Stomach smooth muscle (tissue), 2 donors: ENCODE results near the gene HOXD3.

Experiments
- H3K27ac ChIP-seq: one replicate; pipeline ENCODE4 v1.7.0; 2013; ENCODE audit warnings: mild to moderate bottlenecking, low read length, inconsistent platforms
- H3K27me3 ChIP-seq, 2 donors: one replicate each; pipeline ENCODE4 v1.7.0; 2013; ENCODE audit warnings: low read length in 2 of 2; ENCODE audit not compliant: insufficient read depth in 2 of 2, control insufficient read depth in 1 of 2
- H3K36me3 ChIP-seq, 2 donors: one replicate each; pipeline ENCODE4 v1.7.0; 2013; ENCODE audit warnings: low read length in 2 of 2; ENCODE audit not compliant: control insufficient read depth in 2 of 2, insufficient read depth in 2 of 2
- H3K4me1 ChIP-seq: one replicate; pipeline ENCODE4 v1.7.0; 2013; ENCODE audit warnings: low read length; ENCODE audit not compliant: control insufficient read depth, insufficient read depth
- H3K4me3 ChIP-seq, 2 donors: one replicate each; pipeline ENCODE4 v1.7.0; 2013; ENCODE audit warnings: low read length in 2 of 2
- H3K9ac ChIP-seq, 2 donors: one replicate each; pipeline ENCODE4 v1.7.0; 2013; ENCODE audit warnings: low read length in 2 of 2, mild to moderate bottlenecking in 1 of 2
- H3K9me3 ChIP-seq, 2 donors: one replicate each; pipeline ENCODE4 v1.7.0; 2013; ENCODE audit warnings: low read length in 2 of 2; ENCODE audit not compliant: control insufficient read depth in 2 of 2
- donor health status: healthy.
- donor health status: Pancreatic carcinoma.

Gene HOXD3

DNA sequence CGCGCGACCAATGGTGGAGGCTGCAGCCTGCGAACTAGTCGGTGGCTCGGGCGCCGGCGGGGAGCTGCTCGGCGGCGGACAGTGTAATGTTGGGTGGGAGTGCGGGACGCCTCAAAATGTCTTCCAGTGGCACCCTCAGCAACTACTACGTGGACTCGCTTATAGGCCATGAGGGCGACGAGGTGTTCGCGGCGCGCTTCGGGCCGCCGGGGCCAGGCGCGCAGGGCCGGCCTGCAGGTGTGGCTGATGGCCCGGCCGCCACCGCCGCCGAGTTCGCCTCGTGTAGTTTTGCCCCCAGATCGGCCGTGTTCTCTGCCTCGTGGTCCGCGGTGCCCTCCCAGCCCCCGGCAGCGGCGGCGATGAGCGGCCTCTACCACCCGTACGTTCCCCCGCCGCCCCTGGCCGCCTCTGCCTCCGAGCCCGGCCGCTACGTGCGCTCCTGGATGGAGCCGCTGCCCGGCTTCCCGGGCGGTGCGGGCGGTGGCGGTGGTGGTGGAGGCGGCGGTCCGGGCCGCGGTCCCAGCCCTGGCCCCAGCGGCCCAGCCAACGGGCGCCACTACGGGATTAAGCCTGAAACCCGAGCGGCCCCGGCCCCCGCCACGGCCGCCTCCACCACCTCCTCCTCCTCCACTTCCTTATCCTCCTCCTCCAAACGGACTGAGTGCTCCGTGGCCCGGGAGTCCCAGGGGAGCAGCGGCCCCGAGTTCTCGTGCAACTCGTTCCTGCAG, 34.3 kb upstream of the HOXD3 start, which contains the start of gene HOXD9:
TSS of gene HOXD9 (plus strand) at position 37 of the 728 bp plus-strand sequence. CDS start at position 87, 50 bp downstream.
- Histone ChIP-seq H3K36me3 (no peaks in the 10 kb centered on the region), H3K27ac (no peak within 1 kb of the TSS), H3K27me3 (peaks cover 71 to 95% of the 10 kb centered on the region in 2 donors), H3K4me3 (peak within 1 kb of the TSS; percentile 21 to 67), H3K9ac (no peak within 1 kb of the TSS), H3K4me1 (peaks cover 14% of the 10 kb centered on the region), H3K9me3 (peaks cover 0 to 4% of the 10 kb centered on the region in 2 donors)

- Histone ChIP-seq H3K36me3 (no peaks in the 10 kb centered on the region), H3K27me3 (peaks cover 71 to 95% of the 10 kb centered on the region in 2 donors), H3K27ac (no peak overlapping the region), H3K9me3 (peaks cover 0 to 4% of the 10 kb centered on the region in 2 donors), H3K4me1 (peaks cover 14% of the 10 kb centered on the region), H3K4me3 (peak overlapping the region; percentile 10 to 67), H3K9ac (no peak overlapping the region)
Measured at GRCh38 chr2:176123411-176124109, 33.5 kb upstream of the HOXD3 start.

- Histone ChIP-seq H3K36me3 (no peaks in the 10 kb centered on the region), H3K9ac (no peak overlapping the region), H3K4me3 (peak overlapping the region in 1 of 2 donors; percentile 22), H3K27me3 (peaks cover 72 to 96% of the 10 kb centered on the region in 2 donors), H3K27ac (no peak overlapping the region), H3K9me3 (peaks cover 0 to 4% of the 10 kb centered on the region in 2 donors), H3K4me1 (peaks cover 19% of the 10 kb centered on the region)
Measured at GRCh38 chr2:176124110-176124946, 32.8 kb upstream of the HOXD3 start.

DNA sequence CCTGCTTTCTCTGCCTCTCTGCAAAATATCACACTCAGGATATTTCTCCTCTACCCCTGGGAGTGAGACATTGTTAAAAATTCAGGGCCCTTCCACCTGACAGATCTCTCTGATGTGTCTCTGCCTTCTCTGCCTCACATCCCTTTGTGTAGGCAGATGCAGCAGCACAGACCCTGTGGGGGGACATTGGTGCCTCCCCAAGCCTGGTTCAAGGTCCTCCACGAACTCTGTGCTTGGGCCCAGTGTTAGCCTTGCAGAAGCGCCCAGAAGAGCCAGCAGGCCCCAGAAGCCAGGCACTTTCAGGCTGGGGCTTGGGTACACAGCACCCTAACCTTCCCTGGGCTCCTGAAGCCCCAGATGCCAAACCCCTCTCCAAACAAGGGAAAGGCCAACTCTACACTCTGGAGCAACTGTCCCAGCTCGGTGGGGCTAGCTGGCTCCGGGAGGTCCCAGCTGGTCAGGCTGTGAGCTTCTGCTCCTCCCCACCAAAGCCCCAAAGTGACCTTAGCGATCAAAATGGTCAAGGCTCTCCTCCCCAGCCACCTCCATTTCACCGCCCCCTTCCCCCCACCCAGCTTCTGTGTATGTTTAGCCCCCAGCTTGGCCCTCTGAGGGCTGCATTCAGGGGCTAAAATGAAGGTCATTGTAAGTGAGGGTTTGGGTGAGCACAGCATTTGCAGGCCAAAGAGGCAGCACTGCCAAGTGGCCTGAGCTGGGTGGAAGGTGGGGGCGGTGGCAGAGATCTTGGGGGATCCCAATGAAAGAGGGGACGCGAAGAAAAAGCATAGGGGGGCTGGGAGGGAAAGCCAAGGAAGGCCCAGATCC, 31.9 kb upstream of the HOXD3 start:
- Histone ChIP-seq H3K4me1 (peaks cover 21% of the 10 kb centered on the region), H3K27ac (no peak overlapping the region), H3K9me3 (no peaks in the 10 kb centered on the region), H3K27me3 (peaks cover 66 to 92% of the 10 kb centered on the region in 2 donors), H3K9ac (no peak overlapping the region), H3K4me3 (no peak overlapping the region), H3K36me3 (no peaks in the 10 kb centered on the region)

DNA sequence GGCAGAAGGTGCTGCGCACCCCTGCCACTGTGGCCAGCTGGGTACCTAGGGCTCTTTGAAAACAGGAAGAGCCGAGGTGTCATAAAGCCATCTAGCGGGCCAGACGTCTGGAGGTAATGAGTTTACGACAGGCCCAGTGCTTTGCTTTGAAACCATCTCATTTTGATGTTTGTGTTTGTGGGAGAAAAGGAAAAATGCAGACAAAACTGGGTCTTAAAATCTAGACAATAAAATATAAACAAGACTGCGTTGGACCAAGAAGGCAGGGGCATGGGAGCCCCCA, 31.4 kb upstream of the HOXD3 start:
- Histone ChIP-seq H3K27me3 (peaks cover 62 to 92% of the 10 kb centered on the region in 2 donors), H3K36me3 (no peaks in the 10 kb centered on the region), H3K9me3 (no peaks in the 10 kb centered on the region), H3K9ac (no peak overlapping the region), H3K27ac (no peak overlapping the region), H3K4me3 (no peak overlapping the region), H3K4me1 (peaks cover 27% of the 10 kb centered on the region)

- no peak overlapping the region for H3K4me3 ChIP-seq
- no peak overlapping the region for H3K27ac ChIP-seq
- H3K27me3 ChIP-seq = peaks cover 62 to 91% of the 10 kb centered on the region in 2 donors
- no peak overlapping the region for H3K9ac ChIP-seq
- no peaks in the 10 kb centered on the region for H3K36me3 ChIP-seq
- H3K4me1 ChIP-seq = peaks cover 28% of the 10 kb centered on the region
- peaks cover 0 to 3% of the 10 kb centered on the region in 2 donors for H3K9me3 ChIP-seq
Measured at GRCh38 chr2:176126929-176127773, 30.0 kb upstream of the HOXD3 start.

- Histone ChIP-seq H3K4me1 (peaks cover 24% of the 10 kb centered on the region), H3K4me3 (peak overlapping the region in 1 of 2 donors; percentile 44), H3K27me3 (peaks cover 68 to 91% of the 10 kb centered on the region in 2 donors), H3K9ac (no peak overlapping the region), H3K27ac (no peak overlapping the region), H3K36me3 (no peaks in the 10 kb centered on the region), H3K9me3 (peaks cover 0 to 3% of the 10 kb centered on the region in 2 donors)
Measured at GRCh38 chr2:176127774-176128072, 29.4 kb upstream of the HOXD3 start.

DNA sequence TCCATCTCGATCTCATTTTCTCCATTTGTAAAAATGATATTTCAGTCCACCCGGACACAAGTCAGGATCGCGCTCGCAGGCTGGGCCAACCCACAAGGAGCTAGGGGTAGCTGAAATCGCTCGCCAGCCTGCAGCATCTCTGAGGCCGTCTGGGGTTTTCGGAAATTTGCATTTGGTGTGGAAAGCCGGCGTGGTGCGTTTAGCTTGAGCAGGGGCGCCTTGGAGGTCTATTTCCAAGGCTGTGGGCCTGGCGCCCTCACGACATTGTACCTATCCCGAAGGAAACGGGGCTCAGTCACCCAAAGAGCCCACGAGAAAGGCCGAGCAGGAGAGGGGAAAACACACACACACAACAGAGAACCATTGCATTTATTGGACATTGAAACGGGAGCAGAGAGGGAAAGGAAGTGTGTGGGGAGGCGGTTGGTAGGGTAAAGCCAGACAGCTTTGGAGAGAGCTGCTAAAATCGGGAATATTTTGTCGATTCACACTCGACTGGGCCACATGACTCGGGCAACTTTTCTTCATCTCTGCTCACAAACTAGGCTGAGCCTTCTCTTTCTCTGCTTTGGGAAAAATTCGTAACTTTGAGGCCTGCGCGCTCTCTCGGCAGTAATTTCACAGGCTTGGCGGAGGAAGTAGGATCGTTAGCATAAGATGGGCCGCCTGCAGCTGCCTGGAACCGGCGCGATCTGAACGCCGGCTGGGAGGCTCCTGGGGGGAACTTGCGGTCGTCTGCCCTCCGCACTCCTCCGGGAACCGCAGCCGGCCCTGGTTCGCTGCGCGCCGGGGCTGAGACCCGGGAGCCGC, 28.7 kb upstream of the HOXD3 start:
- Histone ChIP-seq H3K27me3 (peaks cover 73 to 91% of the 10 kb centered on the region in 2 donors), H3K4me1 (peaks cover 19% of the 10 kb centered on the region), H3K36me3 (no peaks in the 10 kb centered on the region), H3K9me3 (peaks cover 0 to 3% of the 10 kb centered on the region in 2 donors), H3K27ac (no peak overlapping the region), H3K4me3 (peak overlapping the region in 1 of 2 donors; percentile 44), H3K9ac (no peak overlapping the region)
